ENCODE results near the gene KCNAB1.
"Not testable (repeated sequence)": the region's sequence is repeated elsewhere in the genome, so short reads cannot be mapped to it uniquely, and the experiment has no call there.

The KCNAB1 gene

DNA sequence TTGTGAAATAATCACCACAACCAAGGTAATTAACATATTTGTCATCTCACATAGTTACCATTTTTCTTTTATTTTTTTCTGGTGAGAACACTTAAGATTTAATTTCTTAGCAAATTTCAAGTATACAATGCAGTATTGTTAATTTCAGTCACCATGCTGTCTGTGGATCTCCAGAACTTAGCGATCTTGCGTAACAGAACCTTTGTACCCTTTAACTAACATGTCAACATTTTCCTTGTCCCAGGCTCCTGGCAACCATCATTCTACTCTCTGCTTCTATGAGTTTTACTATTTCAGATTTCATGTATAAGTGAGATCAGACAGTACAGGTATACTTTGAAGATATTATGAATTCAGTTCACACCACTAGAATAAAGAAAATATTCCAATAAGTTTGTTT lies 154.4 kb downstream of the KCNAB1 start:
- no peak for DNase-seq

DNA sequence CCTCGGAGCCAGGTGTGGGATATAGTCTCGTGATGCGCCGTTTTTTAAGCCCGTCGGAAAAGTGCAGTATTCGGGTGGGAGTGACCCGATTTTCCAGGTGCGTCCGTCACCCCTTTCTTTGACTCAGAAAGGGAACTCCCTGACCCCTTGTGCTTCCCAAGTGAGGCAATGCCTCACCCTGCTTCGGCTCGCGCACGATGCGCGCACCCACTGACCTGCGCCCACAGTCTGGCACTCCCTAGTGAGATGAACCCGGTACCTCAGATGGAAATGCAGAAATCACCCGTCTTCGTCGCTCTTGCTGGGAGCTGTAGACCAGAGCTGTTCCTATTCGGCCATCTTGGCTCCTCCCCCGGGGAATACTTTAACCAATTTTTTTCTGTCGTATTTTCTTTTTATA lies 164.3 kb downstream of the KCNAB1 start:
- not testable (repeated sequence) for DNase-seq

DNA sequence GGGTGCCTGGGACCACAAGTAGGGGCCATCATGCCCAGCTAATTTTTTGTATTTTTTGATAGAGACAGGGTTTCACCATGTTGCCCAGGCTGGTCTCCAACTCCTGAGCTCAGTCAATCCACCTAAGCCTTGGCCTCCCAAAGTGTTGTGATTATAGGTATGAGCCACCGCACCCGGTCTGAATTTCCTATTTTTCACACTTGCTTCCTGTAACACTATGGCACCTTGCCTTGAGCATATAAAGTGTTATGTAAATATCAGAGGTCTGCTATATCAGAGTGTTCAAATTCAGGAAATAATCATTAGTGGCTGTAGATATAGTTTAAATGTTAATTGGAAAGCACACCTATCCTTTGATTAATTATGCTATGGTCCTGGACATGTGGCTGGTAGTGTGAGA lies 165.2 kb downstream of the KCNAB1 start:
- DNase-seq = no peak

- DNase-seq = no peak
Observed at GRCh38 chr3:156290924-156291271, 170.5 kb downstream of the KCNAB1 start.

DNA sequence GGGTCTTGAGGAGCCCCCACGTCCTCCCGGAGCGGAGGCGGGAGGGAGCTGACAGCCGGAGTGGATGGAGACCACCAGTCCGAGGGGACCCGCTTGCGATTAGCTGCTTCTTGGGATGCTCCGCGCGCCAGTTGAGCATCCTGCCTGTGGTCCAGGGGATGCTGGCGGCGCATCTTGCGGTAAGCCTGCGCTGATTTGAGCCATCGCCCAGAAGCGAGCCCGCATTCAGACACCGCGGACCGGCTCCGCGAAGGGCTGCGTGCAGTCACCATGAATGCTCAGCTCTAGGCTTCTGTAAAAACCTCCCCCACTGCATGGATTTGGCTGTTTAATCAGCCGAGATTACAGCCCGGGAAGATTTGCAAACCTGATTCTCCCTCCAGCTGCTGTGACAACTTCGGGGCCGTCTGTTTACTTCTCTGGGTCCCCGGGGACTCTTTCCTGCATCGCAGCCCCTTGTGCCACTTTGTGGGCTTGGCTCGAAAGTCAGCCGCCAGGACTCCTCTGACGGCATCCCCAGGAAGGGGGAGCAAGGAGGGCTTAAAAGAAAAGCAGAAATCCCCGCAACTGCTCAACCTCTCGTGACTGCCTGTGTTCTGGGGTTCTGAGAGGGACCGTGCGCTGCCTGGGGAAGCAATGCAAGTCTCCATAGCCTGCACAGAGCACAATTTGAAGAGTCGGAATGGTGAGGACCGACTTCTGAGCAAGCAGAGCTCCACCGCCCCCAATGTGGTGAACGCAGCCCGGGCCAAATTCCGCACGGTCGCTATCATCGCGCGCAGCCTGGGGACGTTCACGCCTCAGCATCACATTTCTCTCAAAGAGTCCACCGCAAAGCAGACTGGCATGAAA lies 171.1 kb downstream of the KCNAB1 start:
- no peak for DNase-seq

- peak; percentile 11 for DNase-seq
Observed at GRCh38 chr3:156293566-156293965, 173.2 kb downstream of the KCNAB1 start.

DNA sequence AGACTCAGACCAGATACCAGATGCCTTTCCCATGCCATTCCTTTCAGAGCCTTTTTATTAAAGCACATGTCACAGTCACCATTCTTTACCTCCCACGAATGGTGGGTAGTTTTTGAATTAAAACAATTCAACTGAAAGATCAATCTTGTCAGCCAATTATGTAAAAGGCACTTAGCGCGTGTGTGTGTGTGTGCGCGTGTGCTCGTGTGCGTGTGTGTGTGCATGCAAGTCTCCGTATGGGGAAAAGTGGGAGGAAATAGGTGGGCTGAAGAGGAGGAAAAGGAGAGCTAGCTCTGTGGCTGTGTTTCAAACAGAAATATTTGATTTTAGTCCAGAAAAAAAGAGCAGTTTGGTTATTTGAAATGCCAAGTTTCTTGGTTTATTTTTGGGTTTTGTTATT lies 177.2 kb downstream of the KCNAB1 start:
- DNase-seq = no peak

DNA sequence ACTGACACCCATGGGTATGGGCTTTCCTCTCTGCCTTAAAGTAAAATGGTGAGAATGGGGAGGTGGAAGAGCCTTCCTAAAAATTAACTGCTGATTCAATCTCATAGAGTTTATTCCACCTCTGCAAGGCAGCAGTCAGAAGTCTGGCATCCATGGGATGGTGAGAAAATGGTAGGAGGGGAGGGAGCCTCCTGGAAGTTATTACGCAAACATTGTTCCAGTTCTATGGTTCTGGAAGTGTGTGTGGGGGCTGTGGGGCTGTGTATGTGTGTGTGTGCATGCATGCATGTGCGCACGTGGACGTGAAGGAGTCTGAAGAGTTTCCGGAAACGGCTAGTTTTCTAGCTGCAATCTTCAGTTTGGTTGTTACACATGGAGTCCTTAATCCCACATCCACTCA lies 177.6 kb downstream of the KCNAB1 start:
- DNase-seq = no peak

DNA sequence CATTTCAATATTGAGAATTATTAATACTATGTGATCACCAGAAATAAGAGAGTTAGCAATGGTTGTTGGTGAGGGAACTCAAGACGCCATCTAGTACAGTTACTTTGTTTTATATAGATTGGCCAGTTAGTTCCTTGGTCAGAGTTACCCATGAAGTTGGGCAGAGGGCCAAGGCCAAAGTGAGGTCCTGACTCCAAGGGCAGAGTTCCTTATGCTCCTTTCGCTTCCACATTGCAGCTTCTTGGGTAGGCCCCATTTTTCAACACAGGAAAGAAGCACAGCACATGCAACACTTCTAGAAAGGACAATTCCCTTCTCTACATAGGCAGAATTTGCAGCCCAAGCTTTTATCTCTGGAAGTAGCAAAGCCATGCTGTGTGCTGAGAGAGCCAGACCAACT lies 178.6 kb downstream of the KCNAB1 start:
- DNase-seq = no peak

DNA sequence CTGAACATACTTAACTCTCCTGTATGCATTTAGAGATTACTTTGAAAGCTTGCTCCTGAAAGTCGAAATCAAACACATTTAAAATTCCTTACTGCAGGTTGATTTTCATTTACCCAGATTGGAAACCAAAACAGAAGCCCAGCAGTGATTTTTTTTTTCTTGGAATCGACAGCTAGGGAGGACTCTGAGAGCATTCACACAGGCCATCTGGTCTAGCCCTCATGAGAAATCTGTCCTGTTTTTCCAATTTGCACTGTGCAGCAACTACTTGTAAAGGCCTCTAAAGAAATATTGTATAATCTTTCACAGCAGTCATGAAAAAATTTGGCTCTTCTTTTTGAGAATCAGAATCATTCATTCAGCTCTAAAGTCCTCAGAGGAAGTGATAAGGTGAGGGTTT lies 179.2 kb downstream of the KCNAB1 start:
- no peak for DNase-seq

- DNase-seq = no peak
Observed at GRCh38 chr3:156300371-156300770, 180.0 kb downstream of the KCNAB1 start.

- DNase-seq = no peak
Observed at GRCh38 chr3:156300929-156301840, 180.8 kb downstream of the KCNAB1 start.

DNA sequence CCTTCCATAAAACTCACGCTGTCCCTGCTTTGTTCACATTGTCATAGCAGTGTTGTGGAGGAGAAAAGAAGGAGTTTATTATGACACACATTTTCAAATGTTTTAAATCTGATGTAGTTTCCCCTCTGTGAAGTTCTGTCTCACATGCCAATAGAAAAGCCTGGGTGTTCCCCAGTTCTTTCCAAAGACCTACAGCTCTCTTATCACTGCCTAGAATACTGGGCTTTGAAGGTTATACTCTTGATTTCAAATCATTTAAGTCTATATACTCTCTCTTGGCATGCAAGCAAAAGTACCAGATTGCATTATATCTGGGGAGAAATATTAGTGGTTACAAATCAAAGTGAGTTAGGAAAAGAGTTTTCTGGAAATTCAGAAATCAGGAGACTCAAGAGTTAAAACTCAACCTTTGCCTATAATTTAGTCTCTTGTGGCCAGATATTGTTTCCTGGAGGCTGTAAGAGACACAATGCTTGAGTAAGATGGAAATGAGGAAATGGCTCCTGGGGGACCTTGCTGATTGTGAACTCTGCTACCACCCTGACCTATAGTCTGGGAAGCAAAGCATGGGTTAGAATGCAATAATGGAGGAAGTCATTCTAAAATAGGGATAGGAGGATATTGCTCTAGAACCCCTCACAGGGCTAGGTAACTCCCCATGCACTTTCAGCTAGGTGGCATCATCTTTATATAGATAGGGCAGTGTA lies 182.8 kb downstream of the KCNAB1 start:
- DNase-seq = no peak

- no peak for DNase-seq
Observed at GRCh38 chr3:156304406-156304805, 184.0 kb downstream of the KCNAB1 start.

GRCh38 chr3:156305672-156306071 lies 185.3 kb downstream of the KCNAB1 start:
- no peak for DNase-seq

- DNase-seq = no peak
Observed at GRCh38 chr3:156307704-156308103, 187.3 kb downstream of the KCNAB1 start.

- no peak for DNase-seq
Observed at GRCh38 chr3:156311431-156311830, 191.1 kb downstream of the KCNAB1 start.

GRCh38 chr3:156311930-156312329 lies 191.6 kb downstream of the KCNAB1 start:
- DNase-seq = no peak

DNA sequence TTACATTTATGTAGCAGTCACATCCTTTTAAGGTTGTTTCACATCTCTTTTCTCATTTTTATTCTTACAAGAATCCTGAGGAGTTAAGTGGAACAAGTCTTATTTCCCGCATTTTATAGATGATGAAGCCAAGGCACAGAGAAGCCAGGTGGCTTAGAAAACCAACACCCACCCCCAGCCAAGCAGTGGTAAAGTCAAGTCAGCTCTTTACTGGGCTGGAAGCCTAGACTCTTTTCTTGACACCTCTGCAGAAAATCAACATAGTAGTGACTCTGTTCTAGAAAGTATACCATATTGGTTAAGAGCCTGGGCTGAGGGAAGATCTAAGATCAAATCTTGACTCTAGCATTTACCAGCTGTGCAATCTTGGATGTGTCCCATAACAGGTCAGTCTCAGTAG lies 195.7 kb downstream of the KCNAB1 start:
- no peak for DNase-seq

GRCh38 chr3:156317462-156318074 lies 197.2 kb downstream of the KCNAB1 start:
- peak; percentile 87 for DNase-seq

- DNase-seq = peak; percentile 79
Observed at GRCh38 chr3:156321945-156322344, 201.6 kb downstream of the KCNAB1 start.

GRCh38 chr3:156323466-156323865 lies 203.1 kb downstream of the KCNAB1 start:
- peak; percentile 72 for DNase-seq

DNA sequence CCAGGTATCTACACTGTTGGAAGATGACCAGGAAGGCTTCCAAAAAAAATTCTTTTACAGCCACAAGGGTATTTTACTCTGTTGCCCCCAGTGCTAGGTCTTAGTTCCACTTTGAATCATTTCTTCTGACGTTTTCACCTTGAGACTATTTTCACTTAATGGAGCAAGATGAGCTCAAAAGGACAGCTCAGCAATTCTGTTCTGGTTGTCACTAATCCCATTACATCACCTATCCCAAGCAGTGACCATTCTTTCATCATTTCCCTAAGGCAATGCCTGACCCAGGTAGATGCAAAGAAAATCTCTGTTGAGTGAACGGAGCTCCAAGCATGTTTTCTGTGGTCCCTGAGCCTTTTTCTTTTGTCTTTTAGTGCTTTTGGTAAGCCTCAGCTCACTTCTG lies 210.0 kb downstream of the KCNAB1 start:
- DNase-seq = no peak
